ENCODE measurements around the gene RIN2. TPM values are rescaled to one million over a fixed set of nuclear protein-coding genes. Genes with fewer than 3 reads are reported as not detected.

RIN2 gene
- total and polyA plus RNA-seq, 2 experiments from 2014 or later: 18.4 to 42.4 TPM

DNA sequence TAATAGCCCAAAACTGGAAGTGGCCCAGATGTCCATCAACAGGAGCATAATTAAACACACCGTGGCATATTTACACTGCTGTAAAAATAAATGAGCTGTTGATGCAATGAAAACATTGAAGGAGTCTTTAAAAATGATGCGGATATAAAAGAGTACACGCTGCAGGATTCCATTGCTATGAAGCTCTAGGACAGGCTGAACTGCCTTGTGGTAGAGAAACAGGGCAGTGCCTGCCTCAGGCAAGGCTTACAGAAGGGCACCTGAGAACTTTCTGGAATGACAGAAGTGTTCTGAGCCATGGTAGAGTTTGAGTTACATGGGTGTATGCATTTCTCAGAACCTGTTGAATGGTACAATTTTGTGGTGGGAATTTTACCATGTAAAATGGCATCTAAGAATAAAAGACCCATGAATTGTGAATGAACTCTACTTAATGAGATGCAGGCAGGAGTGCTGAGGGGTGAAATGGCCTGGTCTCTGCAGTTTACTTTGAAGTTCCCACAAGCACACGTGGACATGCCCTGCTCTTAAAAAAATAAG lies 45.3 kb upstream of the RIN2 start:
- Histone ChIP-seq H3K27ac (no peak overlapping the region), H3K27me3 (peaks cover 18% of the 10 kb centered on the region), H3K36me3 (no peaks in the 10 kb centered on the region), H3K4me3 (no peak overlapping the region), H3K4me1 (ENCODE audit: low read depth) (peaks cover 38% of the 10 kb centered on the region), H3K9me3 (ENCODE audit: low read depth) (no peaks in the 10 kb centered on the region)
- TF ChIP-seq, protein P1, sequence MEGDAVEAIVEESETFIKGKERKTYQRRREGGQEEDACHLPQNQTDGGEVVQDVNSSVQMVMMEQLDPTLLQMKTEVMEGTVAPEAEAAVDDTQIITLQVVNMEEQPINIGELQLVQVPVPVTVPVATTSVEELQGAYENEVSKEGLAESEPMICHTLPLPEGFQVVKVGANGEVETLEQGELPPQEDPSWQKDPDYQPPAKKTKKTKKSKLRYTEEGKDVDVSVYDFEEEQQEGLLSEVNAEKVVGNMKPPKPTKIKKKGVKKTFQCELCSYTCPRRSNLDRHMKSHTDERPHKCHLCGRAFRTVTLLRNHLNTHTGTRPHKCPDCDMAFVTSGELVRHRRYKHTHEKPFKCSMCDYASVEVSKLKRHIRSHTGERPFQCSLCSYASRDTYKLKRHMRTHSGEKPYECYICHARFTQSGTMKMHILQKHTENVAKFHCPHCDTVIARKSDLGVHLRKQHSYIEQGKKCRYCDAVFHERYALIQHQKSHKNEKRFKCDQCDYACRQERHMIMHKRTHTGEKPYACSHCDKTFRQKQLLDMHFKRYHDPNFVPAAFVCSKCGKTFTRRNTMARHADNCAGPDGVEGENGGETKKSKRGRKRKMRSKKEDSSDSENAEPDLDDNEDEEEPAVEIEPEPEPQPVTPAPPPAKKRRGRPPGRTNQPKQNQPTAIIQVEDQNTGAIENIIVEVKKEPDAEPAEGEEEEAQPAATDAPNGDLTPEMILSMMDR (IDR thresholded peaks at IDR 0.05; ENCODE audit: low read depth, low read length): no peak
- DNase-seq (ENCODE audit: low read depth in 1 of 2, low spot score in 1 of 2): no peak

DNA sequence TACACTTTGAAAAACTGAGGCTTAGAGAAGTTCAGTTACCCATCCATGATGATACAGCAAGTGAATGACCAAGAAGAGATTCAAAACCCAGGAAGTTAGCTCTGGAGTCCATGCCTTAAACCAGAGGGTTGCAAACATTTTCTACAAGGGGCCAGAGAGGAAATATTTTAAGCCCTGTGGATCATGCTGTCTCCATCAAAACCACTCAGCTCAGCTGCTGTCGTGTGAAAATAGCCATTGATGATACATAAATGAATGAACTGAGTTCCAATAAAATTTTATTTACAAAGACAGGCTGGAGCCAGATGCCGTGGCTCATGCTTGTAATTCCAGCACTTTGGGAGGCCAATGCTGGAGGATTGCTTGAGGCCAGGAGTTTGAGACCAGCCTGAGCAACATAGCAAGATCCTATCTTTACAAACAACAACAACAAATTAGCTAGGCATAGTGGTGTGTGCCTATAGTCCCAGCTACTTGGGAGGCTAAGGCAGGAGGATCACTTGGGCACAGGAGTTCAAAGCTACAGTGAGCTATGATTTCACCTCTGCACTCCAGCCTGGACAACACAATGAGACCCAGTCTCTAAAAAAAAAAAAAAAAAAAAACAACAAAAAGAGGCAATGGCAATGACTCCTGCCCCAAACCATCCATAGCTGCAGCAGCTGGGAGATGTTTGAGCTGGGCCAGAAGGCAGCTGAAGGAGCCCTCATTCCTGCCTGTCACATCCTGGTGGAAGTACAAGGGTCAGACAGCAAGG lies 44.1 kb upstream of the RIN2 start:
- peak in 1 of 2 donors; percentile 19 for DNase-seq (ENCODE audit: low read depth in 1 of 2, low spot score in 1 of 2)
- no peaks in the 10 kb centered on the region for H3K36me3 ChIP-seq
- H3K4me3 ChIP-seq: no peak overlapping the region
- TF ChIP-seq, protein P1 (IDR thresholded peaks at IDR 0.05; ENCODE audit: low read depth, low read length): no peak
- H3K9me3 ChIP-seq (ENCODE audit: low read depth): no peaks in the 10 kb centered on the region
- peak overlapping the region; percentile 54 for H3K27ac ChIP-seq
- peaks cover 8% of the 10 kb centered on the region for H3K27me3 ChIP-seq
- peaks cover 38% of the 10 kb centered on the region for H3K4me1 ChIP-seq (ENCODE audit: low read depth)

DNA sequence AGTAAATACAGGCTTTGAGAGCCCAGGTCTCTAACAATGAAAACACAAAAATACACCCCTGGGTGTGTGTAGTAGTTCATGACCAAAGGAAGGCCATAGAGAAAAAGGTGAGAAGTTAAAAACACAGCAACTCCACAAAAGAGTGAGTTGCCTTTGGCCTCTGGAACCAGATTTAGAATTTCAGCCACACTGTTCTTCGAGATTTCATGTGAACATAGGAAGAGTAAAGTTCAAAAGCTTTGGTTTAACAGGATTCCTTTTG lies 43.5 kb upstream of the RIN2 start:
- H3K36me3 ChIP-seq: no peaks in the 10 kb centered on the region

DNA sequence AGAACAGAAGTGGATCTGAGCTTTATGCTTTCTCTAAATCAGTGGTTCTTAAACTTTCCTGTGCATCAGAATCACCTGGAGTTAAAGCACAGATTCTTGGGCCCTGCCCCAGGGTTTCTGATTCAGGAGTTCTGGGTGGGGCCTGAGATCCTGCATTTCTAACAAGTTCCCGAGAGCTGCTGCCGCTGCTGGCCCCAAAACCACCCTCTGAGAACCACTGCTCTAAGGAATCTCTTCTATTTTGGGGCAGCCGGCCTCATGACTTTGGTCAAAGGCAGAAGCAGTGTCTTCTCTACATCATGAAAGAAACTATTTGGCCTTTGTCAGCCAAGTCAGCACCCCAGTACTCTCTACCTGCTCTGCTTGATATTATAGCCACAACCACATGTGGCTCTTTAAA lies 42.1 kb upstream of the RIN2 start:
- no peaks in the 10 kb centered on the region for H3K36me3 ChIP-seq
- H3K27ac ChIP-seq: no peak overlapping the region
- TF ChIP-seq, protein P1 (IDR thresholded peaks at IDR 0.05; ENCODE audit: low read depth, low read length): no peak
- H3K4me1 ChIP-seq (ENCODE audit: low read depth): peaks cover 38% of the 10 kb centered on the region
- H3K9me3 ChIP-seq (ENCODE audit: low read depth): no peaks in the 10 kb centered on the region
- no peak for DNase-seq (ENCODE audit: low read depth in 1 of 2, low spot score in 1 of 2)
- H3K4me3 ChIP-seq: no peak overlapping the region
- peaks cover 7% of the 10 kb centered on the region for H3K27me3 ChIP-seq

More for the DNA sequence above, 43.5 kb upstream of the RIN2 start:
- peaks cover 3% of the 10 kb centered on the region for H3K27me3 ChIP-seq
- H3K4me3 ChIP-seq: no peak overlapping the region
- peak overlapping the region; percentile 54 for H3K27ac ChIP-seq
- no peaks in the 10 kb centered on the region for H3K9me3 ChIP-seq (ENCODE audit: low read depth)
- no peak for DNase-seq (ENCODE audit: low read depth in 1 of 2, low spot score in 1 of 2)
- peaks cover 38% of the 10 kb centered on the region for H3K4me1 ChIP-seq (ENCODE audit: low read depth)
- TF ChIP-seq, protein P1 (IDR thresholded peaks at IDR 0.05; ENCODE audit: low read depth, low read length): no peak

DNA sequence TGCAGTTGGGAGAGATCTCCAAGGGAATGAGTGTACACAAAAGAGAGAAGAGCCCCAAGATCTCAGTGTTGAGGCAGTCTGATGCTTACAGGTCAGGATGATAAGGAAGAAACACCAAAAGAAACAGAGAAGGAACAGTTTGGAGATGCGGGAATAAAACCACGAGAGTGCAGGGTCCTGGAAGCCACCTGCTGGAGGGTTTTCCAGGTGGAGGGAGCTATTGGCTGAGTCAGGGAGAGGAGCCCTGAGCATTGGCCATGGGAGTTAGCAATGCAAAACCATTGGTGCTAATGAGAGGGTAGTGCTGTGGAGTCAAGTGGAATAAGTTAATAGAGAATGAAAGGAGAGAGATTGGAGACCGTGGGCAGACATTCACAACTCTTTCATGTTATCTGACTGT lies 39.2 kb upstream of the RIN2 start:
- Histone ChIP-seq H3K36me3 (no peaks in the 10 kb centered on the region), H3K27me3 (peaks cover 25% of the 10 kb centered on the region), H3K27ac (no peak overlapping the region), H3K9me3 (ENCODE audit: low read depth) (no peaks in the 10 kb centered on the region), H3K4me3 (no peak overlapping the region), H3K4me1 (ENCODE audit: low read depth) (peaks cover 17% of the 10 kb centered on the region)
- TF ChIP-seq, protein P1 (IDR thresholded peaks at IDR 0.05; ENCODE audit: low read depth, low read length): no peak
- DNase-seq (ENCODE audit: low read depth in 1 of 2, low spot score in 1 of 2): no peak
